ENCODE data around the gene MDC1. TPM values are rescaled to one million over a fixed set of nuclear protein-coding genes. Genes with fewer than 3 reads are reported as not detected.
A peak's percentile ranks its signal among the peaks of the same experiment; 100 is the strongest.

The MDC1 gene
- total and polyA plus RNA-seq, 2 of the 13 experiments (the other 11 are each of a cell fraction or from before 2014, with no cell fraction given), result 8.4 to 14.0 TPM

- TF ChIP-seq ZBTB37 (CRISPR knock-in tag; IDR thresholded peaks at IDR 0.05), result peak; percentile 88; the same call in 1 of the 2 replicates
- no peak; the same call in 1 of the 2 replicates for TF ChIP-seq PHF8 (CRISPR knock-in tag; IDR thresholded peaks at IDR 0.05)
- peak; percentile 67 for TF ChIP-seq POGK (CRISPR knock-in tag; conservative IDR thresholded peaks at IDR 0.05)
- TF ChIP-seq MBNL3 (CRISPR knock-in tag; conservative IDR thresholded peaks at IDR 0.05), result no peak
- peak; percentile 78; the same call in 1 of the 2 replicates for TF ChIP-seq CREB3 (CRISPR knock-in tag; IDR thresholded peaks at IDR 0.05)
- TF ChIP-seq ZFP36 (IDR thresholded peaks at IDR 0.05; ENCODE audit: borderline replicate concordance, low read depth, low read length, partially characterized antibody), result no peak
- peak; percentile 82; the same call in 1 of the 2 replicates for TF ChIP-seq FOXJ3 (CRISPR knock-in tag; IDR thresholded peaks at IDR 0.05; ENCODE audit: borderline replicate concordance)
- TF ChIP-seq MIER3 (CRISPR knock-in tag; IDR thresholded peaks at IDR 0.05; ENCODE audit: borderline replicate concordance), result peak; percentile 81
- peak; percentile 8; the same call in 1 of the 2 replicates for TF ChIP-seq HCFC1 (IDR thresholded peaks at IDR 0.05; ENCODE audit: low read depth, low read length)
- TF ChIP-seq ZFP41 (CRISPR knock-in tag; IDR thresholded peaks at IDR 0.05; ENCODE audit: borderline replicate concordance), result 0 out of 2 replicates have a peak, but pooled peaks have one; percentile 62
- TF ChIP-seq RARA (CRISPR knock-in tag; IDR thresholded peaks at IDR 0.05), result peak; percentile 97
- TF ChIP-seq HBP1 (CRISPR knock-in tag; IDR thresholded peaks at IDR 0.05; ENCODE audit: low read depth), result no peak
- TF ChIP-seq MTF1 (CRISPR knock-in tag; IDR thresholded peaks at IDR 0.05), result no peak
- TF ChIP-seq ZFP90 (CRISPR knock-in tag; IDR thresholded peaks at IDR 0.05; ENCODE audit: borderline replicate concordance), result peak; percentile 30; the same call in 1 of the 2 replicates
- no peak for TF ChIP-seq GZF1 (CRISPR knock-in tag; IDR thresholded peaks at IDR 0.05)
- TF ChIP-seq EEA1 (CRISPR knock-in tag; IDR thresholded peaks at IDR 0.05; ENCODE audit: borderline replicate concordance), result no peak
- TF ChIP-seq CC2D1A (CRISPR knock-in tag; IDR thresholded peaks at IDR 0.05), result no peak
- peak; percentile 48; the same call in 1 of the 2 replicates for TF ChIP-seq TGIF2 (CRISPR knock-in tag; IDR thresholded peaks at IDR 0.05)
- no peak for TF ChIP-seq IKZF4 (CRISPR knock-in tag; IDR thresholded peaks at IDR 0.05; ENCODE audit: borderline replicate concordance, low read depth, not compliant biosample characterization)
- no peak for TF ChIP-seq CENPX (CRISPR knock-in tag; IDR thresholded peaks at IDR 0.05)
- peak; percentile 97; the same call in 1 of the 2 replicates for TF ChIP-seq ZNF710 (CRISPR knock-in tag; IDR thresholded peaks at IDR 0.05; ENCODE audit: borderline replicate concordance)
These were observed 46.8 kb upstream of the MDC1 start (continued) for GRCh38 chr6:30763618-30764489.

Data from HepG2 (cell line).